ENCODE measurements around the gene GHR.

Gene GHR

GRCh38 chr5:42419294-42419693 is 3.9 kb upstream of the GHR start:
- H3K4me3 ChIP-seq (replicated peaks in 1 of 2; ENCODE audit: low read depth in 2 of 2, low read length in 2 of 2) = no peak overlapping the region
- no peak for TF ChIP-seq CTCF (IDR thresholded peaks at IDR 0.05; ENCODE audit: low read depth, low read length)
- DNase-seq (ENCODE audit: low read depth in 2 of 2) = no peak

GRCh38 chr5:42422656-42423280 is 471 bp upstream of the GHR start:
- no peak for DNase-seq (ENCODE audit: low read depth in 2 of 2)
- peak overlapping the region; percentile 62 to 69 for H3K4me3 ChIP-seq (replicated peaks in 1 of 2; ENCODE audit: low read depth in 2 of 2, low read length in 2 of 2)
- TF ChIP-seq CTCF (IDR thresholded peaks at IDR 0.05; ENCODE audit: low read depth, low read length) = no peak

GRCh38 chr5:42426016-42426415 is 2.8 kb downstream of the GHR start:
- no peak overlapping the region for H3K4me3 ChIP-seq (replicated peaks in 1 of 2; ENCODE audit: low read depth in 2 of 2, low read length in 2 of 2)
- no peak for TF ChIP-seq CTCF (IDR thresholded peaks at IDR 0.05; ENCODE audit: low read depth, low read length)
- peak in 1 of 2 donors; percentile 3 for DNase-seq (ENCODE audit: low read depth in 2 of 2)

GRCh38 chr5:42429694-42430093 is 6.5 kb downstream of the GHR start:
- no peak overlapping the region for H3K4me3 ChIP-seq (replicated peaks in 1 of 2; ENCODE audit: low read depth in 2 of 2, low read length in 2 of 2)
- no peak for DNase-seq (ENCODE audit: low read depth in 2 of 2)
- no peak for TF ChIP-seq CTCF (IDR thresholded peaks at IDR 0.05; ENCODE audit: low read depth, low read length)

- TF ChIP-seq CTCF (IDR thresholded peaks at IDR 0.05; ENCODE audit: low read depth, low read length) = no peak
- no peak overlapping the region for H3K4me3 ChIP-seq (replicated peaks in 1 of 2; ENCODE audit: low read depth in 2 of 2, low read length in 2 of 2)
- DNase-seq (ENCODE audit: low read depth in 2 of 2) = no peak
Measured at GRCh38 chr5:42434047-42434724, 10.9 kb downstream of the GHR start.

- H3K4me3 ChIP-seq (replicated peaks in 1 of 2; ENCODE audit: low read depth in 2 of 2, low read length in 2 of 2) = no peak overlapping the region
- no peak for TF ChIP-seq CTCF (IDR thresholded peaks at IDR 0.05; ENCODE audit: low read depth, low read length)
- no peak for DNase-seq (ENCODE audit: low read depth in 2 of 2)
Measured at GRCh38 chr5:42436051-42436450, 12.8 kb downstream of the GHR start.

Measured in cardiac fibroblast (primary cell).